ENCODE results near the gene ARHGAP9. TPM values are rescaled to one million over a fixed set of nuclear protein-coding genes. Genes with fewer than 3 reads are reported as not detected.

Gene ARHGAP9
- total RNA-seq, 1 experiment from 2014 or later, result not detected

GRCh38 chr12:57456145-57456700 lies 23.4 kb downstream of the ARHGAP9 start:
- no peak overlapping the region; the same call in 1 of the 2 replicates for H3K4me3 ChIP-seq
- H3K4me2 ChIP-seq, result peak overlapping the region; percentile 63
- peak in 1 of 2 experiments; percentile 40 for DNase-seq

GRCh38 chr12:57455374-57456144 lies 24.1 kb downstream of the ARHGAP9 start:
- Histone ChIP-seq H3K27me3 (ENCODE audit: insufficient read depth, low read depth) (peaks cover 6% of the 10 kb centered on the region; the same call in 1 of the 2 replicates), H3K27ac (no peak overlapping the region), H3K79me2 (ENCODE audit: low read depth) (no peaks in the 10 kb centered on the region), H3F3A (ENCODE audit: insufficient read depth, low read depth) (no peaks in the 10 kb centered on the region), H3K36me3 (ENCODE audit: low read depth) (no peaks in the 10 kb centered on the region), H2AFZ (peak overlapping the region; percentile 66; the same call in 1 of the 2 replicates), H3K9me2 (ENCODE audit: insufficient read depth) (no peaks in the 10 kb centered on the region), H3K4me2 (peak overlapping the region; percentile 63), H3K4me3 (no peak overlapping the region; the same call in 1 of the 2 replicates), H4K20me1 (ENCODE audit: insufficient read depth) (no peaks in the 10 kb centered on the region), H3K4me1 (replicated peaks; ENCODE audit: insufficient read depth) (peaks cover 43% of the 10 kb centered on the region), H3K9me3 (ENCODE audit: insufficient read depth, low read depth) (no peaks in the 10 kb centered on the region)
- no peak for DNase-seq
- no TSS peak for BruUV-seq (replicated peaks)
- intact Hi-C loops (cut with micrococcal nuclease; ENCODE audit: unreplicated experiment), result loop anchor here (10.0 kb wide), 1 partner anchor 449 kb away; no protein-coding TSS in a partner anchor
- TF ChIP-seq EZH2 (IDR thresholded peaks at IDR 0.05; ENCODE audit: low read depth) (no peak), CTCF (conservative IDR thresholded peaks at IDR 0.05) (no peak)
- ChIA-PET CTCF (interaction anchor here (0.6 to 1.1 kb wide), 4 partner anchors 10 to 281 kb away, joined by 4 to 8 read pairs (median 4); no protein-coding TSS in a partner anchor), POLR2A (ENCODE audit: unreplicated experiment) (interaction anchor here (0.5 to 0.6 kb wide), 2 partner anchors 10 to 611 kb away, joined by 4 to 22 read pairs; no protein-coding TSS in a partner anchor)

More at GRCh38 chr12:57456145-57456700, 23.4 kb downstream of the ARHGAP9 start:
- POLR2A ChIA-PET (ENCODE audit: unreplicated experiment), result no interaction called here
- H2AFZ ChIP-seq, result peak overlapping the region; percentile 66; the same call in 1 of the 2 replicates
- peaks cover 12% of the 10 kb centered on the region; the same call in 1 of the 2 replicates for H3K27me3 ChIP-seq (ENCODE audit: insufficient read depth, low read depth)
- no peaks in the 10 kb centered on the region for H3K36me3 ChIP-seq (ENCODE audit: low read depth)
- BruUV-seq (replicated peaks), result no TSS peak
- CTCF ChIA-PET, result interaction anchor here (0.7 to 1.1 kb wide), 2 partner anchors 11 to 193 kb away, joined by 4 read pairs; no protein-coding TSS in a partner anchor
- H3K79me2 ChIP-seq (ENCODE audit: low read depth), result no peaks in the 10 kb centered on the region
- H3K9me3 ChIP-seq (ENCODE audit: insufficient read depth, low read depth), result no peaks in the 10 kb centered on the region
- no peaks in the 10 kb centered on the region for H4K20me1 ChIP-seq (ENCODE audit: insufficient read depth)
- no peaks in the 10 kb centered on the region for H3F3A ChIP-seq (ENCODE audit: insufficient read depth, low read depth)
- no peak for TF ChIP-seq EZH2 (IDR thresholded peaks at IDR 0.05; ENCODE audit: low read depth)
- peak; percentile 69 for TF ChIP-seq CTCF (conservative IDR thresholded peaks at IDR 0.05)
- no peak overlapping the region for H3K27ac ChIP-seq
- no peaks in the 10 kb centered on the region for H3K9me2 ChIP-seq (ENCODE audit: insufficient read depth)
- intact Hi-C loops (cut with micrococcal nuclease; ENCODE audit: unreplicated experiment), result loop anchor here (10.0 kb wide), 1 partner anchor 449 kb away; no protein-coding TSS in a partner anchor
- H3K4me1 ChIP-seq (replicated peaks; ENCODE audit: insufficient read depth), result peaks cover 48% of the 10 kb centered on the region
